ENCODE results near the gene AP1S1. TPM values are rescaled to one million over a fixed set of nuclear protein-coding genes. Genes with fewer than 3 reads are reported as not detected.
"Not testable (repeated sequence)": the region's sequence is repeated elsewhere in the genome, so short reads cannot be mapped to it uniquely, and the experiment has no call there.

The AP1S1 gene
- polyA plus RNA-seq (2012; ENCODE audit: low read depth, missing spikeins), result 73.3 TPM

GRCh38 chr7:101153969-101154692, at the start of gene AP1S1:
Gene AP1S1 (plus strand): TSS chr7:101154476. CDS start chr7:101154515, 39 bp downstream.
- DNase-seq (ENCODE audit: insufficient read length, low spot score), result peak; percentile 98
- TF ChIP-seq TAF1 (IDR thresholded peaks at IDR 0.05; ENCODE audit: low read depth, low read length) (no peak), POU2F2 (IDR thresholded peaks at IDR 0.05; ENCODE audit: low read depth, low read length) (no peak), POLR2AphosphoS5 (IDR thresholded peaks at IDR 0.05; ENCODE audit: low read depth, low read length) (no peak), PAX5 (IDR thresholded peaks at IDR 0.05; ENCODE audit: insufficient read depth, low read length, severe bottlenecking) (no peak), SPI1 (IDR thresholded peaks at IDR 0.05; ENCODE audit: low read depth, low read length) (no peak)
- FAIRE-seq, result peak; percentile 94

DNA sequence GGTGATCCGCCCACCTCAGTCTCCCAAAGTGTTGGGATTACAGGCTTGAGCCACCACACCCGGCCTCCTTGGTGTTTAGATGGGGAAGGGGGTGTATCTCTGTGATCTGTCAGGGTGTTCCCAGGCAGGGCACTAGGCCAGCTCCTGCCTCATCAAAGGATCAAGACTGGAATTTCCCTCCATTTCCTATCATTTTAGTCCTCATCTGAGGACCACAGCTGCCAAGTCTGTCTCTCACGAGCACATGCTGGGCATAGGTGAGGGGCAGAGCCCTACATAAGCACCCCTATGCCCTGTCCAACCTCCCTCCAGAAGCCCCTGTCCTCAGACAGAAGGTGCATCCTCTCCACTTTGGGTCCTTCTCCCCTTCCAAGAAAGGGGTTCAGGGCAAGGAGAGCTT, 49.5 kb upstream of the AP1S1 start:
- no peak for DNase-seq (ENCODE audit: insufficient read length, low spot score)
- TF ChIP-seq POLR2AphosphoS5 (IDR thresholded peaks at IDR 0.05; ENCODE audit: low read depth, low read length) (no peak), SPI1 (IDR thresholded peaks at IDR 0.05; ENCODE audit: low read depth, low read length) (no peak), PAX5 (IDR thresholded peaks at IDR 0.05; ENCODE audit: insufficient read depth, low read length, severe bottlenecking) (no peak), POU2F2 (IDR thresholded peaks at IDR 0.05; ENCODE audit: low read depth, low read length) (no peak), POLR2A (IDR thresholded peaks at IDR 0.05; ENCODE audit: low read depth, low read length) (no peak), TAF1 (IDR thresholded peaks at IDR 0.05; ENCODE audit: low read depth, low read length) (no peak)
- no peak for FAIRE-seq

GRCh38 chr7:101105248-101105647, 49.0 kb upstream of the AP1S1 start:
- FAIRE-seq; DNase-seq (ENCODE audit: insufficient read length, low spot score): not testable (repeated sequence)

GRCh38 chr7:101106386-101106785, 47.9 kb upstream of the AP1S1 start:
- TF ChIP-seq TAF1 (IDR thresholded peaks at IDR 0.05; ENCODE audit: low read depth, low read length) (no peak), PAX5 (IDR thresholded peaks at IDR 0.05; ENCODE audit: insufficient read depth, low read length, severe bottlenecking) (no peak), SPI1 (IDR thresholded peaks at IDR 0.05; ENCODE audit: low read depth, low read length) (no peak), POU2F2 (IDR thresholded peaks at IDR 0.05; ENCODE audit: low read depth, low read length) (no peak), POLR2AphosphoS5 (IDR thresholded peaks at IDR 0.05; ENCODE audit: low read depth, low read length) (no peak), POLR2A (IDR thresholded peaks at IDR 0.05; ENCODE audit: low read depth, low read length) (no peak)
- FAIRE-seq (no peak), DNase-seq (ENCODE audit: insufficient read length, low spot score) (no peak)

DNA sequence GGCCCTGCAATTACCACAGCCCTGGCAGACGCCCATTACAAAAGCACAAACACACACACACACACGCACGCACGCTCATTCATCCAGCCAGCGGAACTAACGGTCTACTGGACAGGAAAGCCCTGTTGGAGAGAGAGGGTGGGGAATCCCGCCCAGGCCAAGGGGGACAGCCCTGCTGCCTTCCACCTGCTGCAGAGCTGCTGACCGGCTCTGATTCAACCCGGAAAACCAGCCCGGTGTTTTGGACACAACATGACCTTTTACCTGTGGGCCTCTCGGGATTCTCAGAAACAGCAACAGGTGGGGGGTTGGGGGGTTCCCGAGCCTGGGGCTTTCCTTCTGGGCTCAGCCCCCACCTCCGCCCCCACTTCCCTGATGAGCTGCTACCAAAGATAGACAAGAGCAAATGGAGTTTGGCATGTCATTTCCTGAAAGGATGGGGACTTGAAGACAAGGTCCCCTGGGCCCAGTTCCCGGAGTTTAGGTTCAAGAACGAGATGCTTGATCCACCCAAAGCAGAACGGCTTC, 45.9 kb upstream of the AP1S1 start:
- DNase-seq (ENCODE audit: insufficient read length, low spot score), result no peak
- no peak for FAIRE-seq
- TF ChIP-seq POU2F2 (IDR thresholded peaks at IDR 0.05; ENCODE audit: low read depth, low read length) (no peak), SPI1 (IDR thresholded peaks at IDR 0.05; ENCODE audit: low read depth, low read length) (no peak), POLR2A (IDR thresholded peaks at IDR 0.05; ENCODE audit: low read depth, low read length) (no peak), PAX5 (IDR thresholded peaks at IDR 0.05; ENCODE audit: insufficient read depth, low read length, severe bottlenecking) (no peak), TAF1 (IDR thresholded peaks at IDR 0.05; ENCODE audit: low read depth, low read length) (no peak), POLR2AphosphoS5 (IDR thresholded peaks at IDR 0.05; ENCODE audit: low read depth, low read length) (no peak)

GRCh38 chr7:101108961-101109360, 45.3 kb upstream of the AP1S1 start:
- DNase-seq (ENCODE audit: insufficient read length, low spot score) (no peak), FAIRE-seq (no peak)
- TF ChIP-seq POU2F2 (IDR thresholded peaks at IDR 0.05; ENCODE audit: low read depth, low read length) (no peak), PAX5 (IDR thresholded peaks at IDR 0.05; ENCODE audit: insufficient read depth, low read length, severe bottlenecking) (no peak)

GRCh38 chr7:101109368-101109767, 44.9 kb upstream of the AP1S1 start:
- TF ChIP-seq SPI1 (IDR thresholded peaks at IDR 0.05; ENCODE audit: low read depth, low read length) (no peak), TAF1 (IDR thresholded peaks at IDR 0.05; ENCODE audit: low read depth, low read length) (no peak), POLR2A (IDR thresholded peaks at IDR 0.05; ENCODE audit: low read depth, low read length) (no peak), POU2F2 (IDR thresholded peaks at IDR 0.05; ENCODE audit: low read depth, low read length) (no peak), POLR2AphosphoS5 (IDR thresholded peaks at IDR 0.05; ENCODE audit: low read depth, low read length) (no peak), PAX5 (IDR thresholded peaks at IDR 0.05; ENCODE audit: insufficient read depth, low read length, severe bottlenecking) (no peak)
- DNase-seq (ENCODE audit: insufficient read length, low spot score) (no peak), FAIRE-seq (no peak)

- DNase-seq (ENCODE audit: insufficient read length, low spot score), result no peak
- FAIRE-seq, result no peak
- TF ChIP-seq PAX5 (IDR thresholded peaks at IDR 0.05; ENCODE audit: insufficient read depth, low read length, severe bottlenecking), result no peak
- no peak for TF ChIP-seq SPI1 (IDR thresholded peaks at IDR 0.05; ENCODE audit: low read depth, low read length)
- TF ChIP-seq POU2F2 (IDR thresholded peaks at IDR 0.05; ENCODE audit: low read depth, low read length), result no peak
- no peak for TF ChIP-seq TAF1 (IDR thresholded peaks at IDR 0.05; ENCODE audit: low read depth, low read length)
- no peak for TF ChIP-seq POLR2AphosphoS5 (IDR thresholded peaks at IDR 0.05; ENCODE audit: low read depth, low read length)
- no peak for TF ChIP-seq POLR2A (IDR thresholded peaks at IDR 0.05; ENCODE audit: low read depth, low read length)
Observed at GRCh38 chr7:101111261-101111660, 43.0 kb upstream of the AP1S1 start.

- FAIRE-seq (no peak), DNase-seq (ENCODE audit: insufficient read length, low spot score) (no peak)
Observed at GRCh38 chr7:101112233-101112632, 42.0 kb upstream of the AP1S1 start.

DNA sequence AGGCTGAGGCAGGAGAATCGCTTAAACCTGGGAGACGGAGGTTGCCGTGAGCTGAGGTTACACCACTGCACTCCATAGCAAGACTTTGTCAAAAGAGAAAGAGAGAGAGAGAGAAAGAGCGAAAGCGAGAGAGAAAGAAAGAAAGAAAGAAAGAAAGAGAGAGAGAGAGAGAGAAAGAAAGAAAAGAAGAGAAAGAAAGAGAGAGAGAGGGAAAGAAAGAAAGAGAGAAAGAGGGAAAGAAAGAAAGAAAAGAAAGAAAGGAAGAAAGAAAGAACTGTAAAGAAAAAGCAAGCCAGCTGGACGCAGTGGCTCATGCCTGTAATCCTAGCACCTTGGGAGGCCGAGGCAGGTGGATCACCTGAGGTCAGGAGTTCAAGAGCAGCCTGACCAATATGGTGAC, 41.1 kb upstream of the AP1S1 start:
- FAIRE-seq; DNase-seq (ENCODE audit: insufficient read length, low spot score): not testable (repeated sequence)

More at GRCh38 chr7:101112233-101112632, 42.0 kb upstream of the AP1S1 start:
- TF ChIP-seq POLR2A (IDR thresholded peaks at IDR 0.05; ENCODE audit: low read depth, low read length), result no peak
- no peak for TF ChIP-seq POLR2AphosphoS5 (IDR thresholded peaks at IDR 0.05; ENCODE audit: low read depth, low read length)
- TF ChIP-seq PAX5 (IDR thresholded peaks at IDR 0.05; ENCODE audit: insufficient read depth, low read length, severe bottlenecking), result no peak
- no peak for TF ChIP-seq SPI1 (IDR thresholded peaks at IDR 0.05; ENCODE audit: low read depth, low read length)
- TF ChIP-seq POU2F2 (IDR thresholded peaks at IDR 0.05; ENCODE audit: low read depth, low read length), result no peak
- TF ChIP-seq TAF1 (IDR thresholded peaks at IDR 0.05; ENCODE audit: low read depth, low read length), result no peak

All from GM12891 (cell line).